ENCODE data around the gene CSRP1.
"Not testable (repeated sequence)": the region's sequence is repeated elsewhere in the genome, so short reads cannot be mapped to it uniquely, and the experiment has no call there.

The CSRP1 gene

DNA sequence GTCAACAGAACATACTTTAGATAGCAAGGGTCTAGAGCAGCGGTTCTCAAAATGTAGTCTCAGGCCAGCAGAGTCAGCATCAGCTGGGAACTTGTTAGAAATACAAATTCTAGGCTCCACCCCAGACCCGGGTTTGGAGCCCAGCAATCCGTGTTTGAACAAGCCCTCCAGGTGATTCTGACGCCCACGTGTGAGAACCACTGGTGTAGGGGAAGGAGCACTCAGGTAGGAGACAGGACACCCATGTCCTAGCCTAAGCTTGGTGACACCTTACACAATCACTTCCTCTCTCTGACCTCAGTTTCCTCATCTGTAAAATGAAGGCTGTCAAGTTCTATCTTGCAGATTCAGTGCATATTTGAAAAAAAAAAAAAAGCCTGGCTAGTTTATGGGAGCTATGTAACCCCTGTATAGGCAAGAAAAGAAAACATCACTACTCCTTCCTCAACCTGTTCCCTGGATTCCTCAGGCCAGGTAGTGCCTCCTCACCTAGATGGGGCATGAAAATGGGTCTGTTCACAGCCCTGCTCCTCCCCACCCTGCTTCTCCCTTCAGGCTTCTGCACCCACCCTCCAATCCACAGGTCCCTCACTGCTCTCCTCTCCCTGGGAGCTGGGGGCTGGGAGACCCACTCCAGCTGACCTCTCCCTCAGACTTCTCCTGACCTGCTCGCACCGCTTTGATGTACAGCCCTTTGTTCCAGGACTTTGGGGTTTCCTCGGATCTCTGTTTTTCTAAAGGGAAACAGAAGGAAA, 30.8 kb downstream of the CSRP1 start:
- no peak for DNase-seq

DNA sequence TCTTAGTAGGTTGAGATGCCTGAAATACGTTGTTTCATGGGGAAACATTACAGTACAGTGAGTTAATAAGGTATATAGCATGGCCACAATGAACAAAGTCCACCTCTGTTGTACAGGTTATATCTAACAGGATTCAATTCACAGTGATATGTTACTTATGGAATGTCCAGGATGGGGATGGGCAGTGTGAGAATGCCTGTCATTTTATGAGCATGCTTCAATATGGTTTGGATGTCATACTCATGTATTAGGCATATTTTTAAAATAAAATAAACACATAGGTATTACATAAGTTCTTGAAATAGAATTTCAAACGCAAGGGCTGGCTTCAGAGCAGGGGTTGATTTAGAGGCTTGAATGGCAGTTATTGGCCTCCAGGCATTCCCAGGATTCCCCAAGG, 31.8 kb downstream of the CSRP1 start:
- no peak for DNase-seq

DNA sequence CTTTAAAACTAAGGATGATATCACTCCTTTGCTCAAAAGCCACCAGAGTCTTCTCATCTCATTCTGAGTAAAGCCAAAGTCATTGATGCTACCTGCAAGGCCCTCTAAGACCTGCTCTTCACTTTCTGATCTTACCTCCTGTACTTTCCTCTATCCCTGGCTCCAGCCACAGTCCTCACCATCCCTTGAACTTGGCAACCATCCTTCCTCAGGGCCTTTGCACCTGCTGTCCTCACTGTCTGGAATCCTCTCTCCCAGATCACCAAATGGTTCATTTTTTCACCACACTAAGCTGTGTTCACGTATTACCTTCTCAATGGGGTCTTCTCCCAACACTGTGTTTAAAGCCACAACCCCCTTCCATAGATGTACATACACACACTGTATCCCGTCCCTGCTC, 33.6 kb downstream of the CSRP1 start:
- DNase-seq = no peak

DNA sequence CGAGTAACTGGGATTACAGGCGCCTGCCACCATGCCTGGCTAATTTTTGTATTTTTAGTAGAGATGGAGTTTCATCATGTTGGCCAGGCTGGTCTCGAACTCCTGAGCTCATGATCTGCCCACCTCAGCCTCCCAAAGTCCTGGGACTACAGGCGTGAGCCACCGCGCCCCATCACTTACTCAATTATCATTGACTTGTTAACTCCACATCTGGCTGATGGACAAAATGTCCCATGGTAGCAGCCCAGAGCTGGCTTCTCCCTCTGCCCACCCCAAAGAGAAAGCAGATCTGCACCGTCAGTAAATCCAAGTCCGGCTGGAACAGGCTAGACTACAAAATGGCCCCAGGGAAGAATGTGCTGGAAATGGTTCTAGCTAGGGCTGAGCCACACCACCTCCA, 34.6 kb downstream of the CSRP1 start:
- DNase-seq = not testable (repeated sequence)

DNA sequence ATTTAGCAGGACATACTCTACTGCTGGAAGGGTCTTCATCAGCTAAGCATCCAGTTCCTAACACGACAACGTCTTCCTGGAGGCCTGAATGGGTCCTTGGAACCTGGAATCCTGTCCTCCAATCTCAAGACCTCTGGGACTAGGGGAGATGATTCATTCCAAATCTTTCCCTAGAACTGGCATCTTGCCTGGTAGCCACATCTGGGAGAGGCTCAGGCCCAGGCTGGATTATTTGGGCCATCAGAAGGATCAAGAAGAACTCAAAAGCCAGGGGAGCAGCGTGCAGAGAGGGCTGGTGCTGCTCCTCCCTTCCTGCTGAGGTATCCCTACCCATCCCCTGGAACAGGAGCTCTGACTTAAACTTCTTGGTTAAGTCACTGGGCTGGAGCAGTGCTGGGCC, 35.2 kb downstream of the CSRP1 start:
- DNase-seq = no peak

DNA sequence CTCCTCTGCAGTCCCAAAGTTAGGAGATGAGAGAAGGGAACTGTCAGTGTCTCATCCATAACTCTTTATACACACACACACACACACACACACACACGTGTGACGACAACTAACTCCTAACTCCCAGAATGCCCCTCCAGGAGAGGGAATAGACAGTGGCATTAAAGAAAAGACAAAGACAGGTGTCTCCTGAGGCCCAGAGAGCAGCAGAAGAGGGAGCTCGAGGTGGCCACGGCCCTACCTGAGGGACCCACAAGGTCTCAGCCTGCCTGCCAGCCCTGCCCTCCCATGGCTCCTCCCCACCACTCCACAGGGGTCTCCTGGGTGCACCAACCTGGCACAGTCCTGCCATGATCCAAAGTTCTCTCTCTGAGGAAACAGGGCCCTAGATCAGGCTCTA, 36.3 kb downstream of the CSRP1 start:
- no peak for DNase-seq

DNA sequence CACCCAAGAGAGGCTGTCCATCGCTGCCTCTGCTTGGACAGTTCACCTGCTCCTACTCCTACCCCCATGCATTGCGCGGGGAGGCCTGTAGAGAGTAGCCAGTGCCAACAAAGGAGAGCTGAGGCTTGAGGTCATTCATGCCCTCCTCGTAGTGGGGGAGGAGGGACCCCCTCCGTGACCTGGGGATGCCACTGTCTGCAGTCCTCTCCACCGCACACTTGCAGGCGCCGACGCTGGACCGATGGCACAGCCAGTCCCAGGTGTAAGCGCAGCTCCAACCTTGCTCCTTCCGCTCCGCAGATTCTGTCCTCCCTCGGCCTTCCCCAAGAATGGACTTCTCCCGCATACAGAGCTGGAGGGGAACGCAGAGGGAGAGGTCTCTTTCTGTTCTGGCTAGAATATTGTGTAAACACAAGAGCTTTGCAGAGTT, 37.3 kb downstream of the CSRP1 start:
- DNase-seq = no peak

DNA sequence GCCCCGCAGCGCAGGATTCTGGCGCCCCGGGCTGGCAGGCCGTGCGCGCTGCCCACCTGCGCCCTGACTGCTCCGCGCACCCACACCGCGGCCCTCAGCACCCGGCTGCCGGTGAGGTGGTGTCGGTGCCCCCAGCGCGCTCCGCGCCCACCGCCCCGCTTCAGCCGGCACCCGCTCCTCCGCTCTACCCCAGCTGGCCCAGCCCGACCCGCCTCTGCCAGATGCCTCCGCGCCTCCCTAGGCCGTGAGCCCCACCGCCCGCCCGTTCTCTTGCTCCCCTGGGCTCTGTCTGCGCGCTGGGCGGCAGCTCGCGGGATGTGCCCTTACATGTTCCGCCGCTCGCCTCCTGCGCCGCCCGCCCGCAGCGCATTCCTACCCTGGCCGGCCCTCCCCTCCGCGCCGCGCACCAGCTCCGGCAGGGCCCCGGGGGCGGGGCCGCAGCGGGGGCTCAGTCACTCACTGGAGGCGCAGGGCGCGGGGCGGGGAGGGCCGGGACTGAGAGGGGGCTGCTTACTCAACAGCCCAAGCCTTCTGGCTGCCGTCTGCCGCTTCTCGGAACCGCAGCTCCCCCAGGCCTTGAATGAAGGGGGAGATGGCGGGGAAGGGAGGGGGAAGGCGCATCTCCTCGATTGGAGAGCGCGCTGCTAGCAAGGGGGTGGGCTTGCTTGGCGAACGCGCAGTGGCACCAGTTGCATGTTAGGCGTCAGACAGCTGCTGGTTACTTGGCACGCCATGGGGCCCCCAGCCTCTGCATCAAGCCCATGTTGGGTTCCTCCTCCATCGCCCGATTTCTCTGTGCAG, 37.9 kb downstream of the CSRP1 start, which contains the start of gene PHLDA3:
Gene PHLDA3, minus strand, starts transcription at position 345 of the 801 bp plus-strand sequence. CDS start 402 bp downstream, outside the sequence.
- DNase-seq = no peak

DNA sequence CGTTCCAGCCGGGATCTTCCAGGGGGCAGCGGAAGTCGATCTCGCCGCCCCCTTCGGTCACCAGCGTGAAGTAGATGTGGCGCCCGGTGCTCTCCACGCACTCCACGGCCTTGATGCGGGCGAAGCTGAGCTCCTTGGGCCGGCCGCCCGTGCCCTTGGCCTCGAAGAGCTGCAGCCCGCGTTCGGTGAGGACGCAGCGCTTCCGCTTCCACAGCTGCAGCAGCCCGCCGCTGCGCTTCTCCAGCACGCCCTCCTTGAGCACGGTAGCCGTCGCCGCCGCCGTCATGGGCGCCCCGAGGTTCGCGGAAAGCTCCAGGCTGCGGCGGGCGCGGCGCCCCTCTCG, 38.5 kb downstream of the CSRP1 start:
- no peak for DNase-seq

DNA sequence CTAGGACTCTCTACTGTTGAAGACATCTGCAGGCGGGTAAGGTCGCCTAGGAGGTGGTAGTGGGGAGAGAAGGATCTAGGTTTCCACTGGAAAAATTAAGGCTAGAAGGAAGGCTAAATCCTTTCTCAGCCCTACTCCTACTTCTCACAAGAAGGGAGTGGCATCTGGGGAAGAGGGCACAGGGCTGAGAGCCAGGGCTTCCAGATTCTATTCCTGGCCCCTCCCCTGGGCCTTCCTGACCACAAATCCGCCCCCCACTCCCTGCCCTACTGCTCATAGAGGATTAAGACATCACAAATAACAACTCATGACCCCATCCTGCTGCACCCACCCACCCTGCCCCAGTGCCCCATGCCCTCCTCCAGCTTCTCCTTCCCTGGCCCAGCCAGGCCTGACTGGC, 40.4 kb downstream of the CSRP1 start:
- DNase-seq = no peak

DNA sequence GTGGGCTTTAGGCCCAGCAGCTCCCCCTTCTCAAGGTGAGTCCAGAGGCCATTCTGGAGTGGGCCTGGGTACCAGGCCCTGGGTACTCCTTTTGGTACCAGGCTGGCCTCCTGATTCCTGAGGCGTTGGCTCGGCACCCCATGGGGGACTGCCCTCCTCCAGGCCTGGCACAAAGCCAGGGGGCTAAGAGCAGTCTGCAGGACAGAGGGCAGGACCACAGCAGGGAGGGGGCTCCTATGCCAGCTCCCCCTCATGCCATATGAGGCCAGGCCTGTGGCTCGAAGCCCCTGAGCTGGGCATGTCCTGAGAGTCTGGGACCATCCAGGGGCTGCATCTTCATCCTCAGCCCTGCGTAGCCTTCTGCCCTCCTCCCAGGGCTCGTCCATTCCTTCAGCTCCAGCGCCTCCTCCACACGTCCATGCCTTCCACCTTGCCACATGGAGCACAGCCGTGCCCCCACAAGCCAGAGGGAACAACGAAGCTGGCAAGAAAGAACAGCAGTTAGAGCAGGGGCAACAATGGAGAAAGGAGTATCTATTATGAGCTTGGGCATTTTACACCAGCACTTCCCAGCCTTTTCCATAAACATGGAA, 41.1 kb downstream of the CSRP1 start:
- no peak for DNase-seq

DNA sequence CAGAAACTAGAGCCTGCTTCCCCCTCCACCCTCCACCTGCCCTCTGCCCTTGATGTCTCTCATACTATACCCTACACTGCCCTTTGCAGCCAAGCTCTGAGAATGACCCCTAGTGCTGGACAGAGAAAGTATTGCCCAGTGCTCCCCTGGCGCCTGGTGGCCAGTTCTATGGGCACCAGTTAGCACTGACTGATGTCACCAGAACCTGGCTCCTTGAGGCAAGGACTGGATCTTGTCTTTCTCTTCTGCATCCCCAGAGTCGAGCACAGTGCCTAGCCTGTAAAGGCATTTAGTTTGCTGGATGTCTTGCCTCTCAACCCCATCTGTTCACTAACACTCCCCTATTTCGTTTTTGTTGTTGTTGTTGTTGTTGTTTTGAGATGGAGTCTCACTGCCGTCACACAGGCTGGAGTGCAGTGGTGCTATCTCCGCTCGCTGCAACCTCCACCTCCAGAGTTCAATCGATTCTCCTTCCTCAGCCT, 43.8 kb downstream of the CSRP1 start:
- DNase-seq = no peak

DNA sequence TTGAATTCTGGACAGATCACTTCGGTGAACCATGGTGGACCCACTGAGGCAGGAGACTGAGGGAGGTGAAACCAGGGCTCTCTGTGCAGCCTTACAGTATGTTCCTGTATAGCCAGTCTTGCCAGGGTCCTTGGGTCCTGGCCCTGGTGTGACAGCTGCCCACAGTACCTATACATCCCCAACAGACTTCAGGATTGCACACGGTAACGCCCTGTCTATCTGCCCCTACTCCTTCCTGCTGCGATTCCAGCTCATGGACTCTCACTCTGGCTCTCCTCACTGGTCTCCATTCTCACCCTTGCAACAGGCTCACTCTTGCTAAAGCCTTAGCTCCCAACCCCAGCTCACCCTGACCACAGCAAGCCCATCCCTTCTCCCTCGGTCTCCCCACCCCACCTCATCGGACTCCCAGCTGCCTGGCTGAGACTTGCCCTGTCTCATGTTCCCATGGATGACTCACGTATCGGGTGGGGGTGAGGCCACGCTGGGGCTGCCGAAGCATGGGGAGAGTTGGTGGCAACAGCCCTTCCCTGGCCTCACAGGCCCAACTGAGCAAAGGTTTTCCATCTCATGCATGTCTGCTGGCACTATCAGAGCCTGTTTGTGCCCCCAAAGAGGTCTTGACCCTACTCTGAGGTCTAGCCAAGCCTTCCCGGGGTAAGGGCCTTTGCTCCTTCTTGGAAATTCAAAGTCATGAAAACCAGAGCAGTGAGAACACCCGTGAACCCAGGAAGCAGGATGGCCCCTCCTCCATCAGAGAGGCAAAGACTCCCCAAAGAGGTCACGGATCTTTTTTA, 45.1 kb downstream of the CSRP1 start:
- no peak for DNase-seq

DNA sequence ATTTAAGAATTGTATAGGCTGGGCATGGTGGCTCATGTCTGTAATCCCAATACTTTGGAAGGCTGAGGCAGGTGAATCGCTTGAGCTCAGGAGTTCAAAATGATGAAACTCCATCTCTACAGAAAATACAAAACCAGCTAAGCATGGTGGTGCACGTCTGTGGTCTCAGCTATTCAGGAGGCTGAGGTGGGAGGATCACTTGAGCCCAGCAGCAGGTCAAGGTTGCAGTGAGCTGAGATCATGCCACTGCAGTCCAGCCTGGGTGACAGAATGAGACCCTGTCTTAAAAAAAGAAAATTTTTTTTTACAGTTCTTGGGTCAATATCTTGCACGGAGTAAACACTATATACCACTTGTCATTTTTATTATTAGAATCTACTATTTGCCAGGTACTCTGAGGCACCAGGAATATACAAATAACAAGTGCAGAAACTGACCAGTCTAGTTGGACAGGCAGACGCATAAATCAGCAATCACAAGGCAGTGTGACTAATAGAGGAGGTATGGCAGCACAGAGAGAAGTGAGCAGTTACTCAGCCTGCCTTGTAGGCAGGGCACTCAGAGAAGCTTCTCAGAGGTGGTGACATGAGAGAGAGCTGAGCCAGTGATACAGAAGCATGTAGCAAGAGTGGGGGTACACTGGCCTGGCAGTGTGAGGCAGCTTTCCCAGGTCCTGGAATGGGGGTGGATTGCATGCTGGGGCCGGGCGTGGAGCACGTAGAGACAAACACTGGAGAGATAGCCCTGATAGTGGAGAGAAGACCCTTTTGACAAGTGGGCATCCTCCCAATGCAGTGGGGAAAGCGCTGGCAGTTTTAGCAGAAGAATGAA, 45.9 kb downstream of the CSRP1 start:
- DNase-seq = no peak

DNA sequence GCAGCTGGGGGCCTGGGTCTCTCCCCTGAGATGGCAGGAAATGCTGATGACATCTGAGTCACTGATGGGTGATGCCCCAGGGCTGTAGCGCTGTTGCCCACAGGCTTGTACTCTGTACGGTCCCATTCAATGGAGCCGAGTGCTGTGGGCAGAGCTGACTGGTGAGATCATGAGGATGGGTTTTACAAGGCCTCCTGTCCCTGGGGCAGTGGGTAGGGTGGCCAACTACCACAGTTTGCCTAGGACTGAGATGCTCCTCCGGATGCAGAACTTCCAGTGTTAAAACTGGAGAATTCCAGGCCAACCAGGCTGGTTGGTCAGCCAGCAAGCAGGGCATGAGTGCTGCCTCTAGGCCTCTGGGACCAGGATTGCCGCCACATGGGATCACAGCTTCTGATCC, 47.1 kb downstream of the CSRP1 start:
- DNase-seq = no peak

DNA sequence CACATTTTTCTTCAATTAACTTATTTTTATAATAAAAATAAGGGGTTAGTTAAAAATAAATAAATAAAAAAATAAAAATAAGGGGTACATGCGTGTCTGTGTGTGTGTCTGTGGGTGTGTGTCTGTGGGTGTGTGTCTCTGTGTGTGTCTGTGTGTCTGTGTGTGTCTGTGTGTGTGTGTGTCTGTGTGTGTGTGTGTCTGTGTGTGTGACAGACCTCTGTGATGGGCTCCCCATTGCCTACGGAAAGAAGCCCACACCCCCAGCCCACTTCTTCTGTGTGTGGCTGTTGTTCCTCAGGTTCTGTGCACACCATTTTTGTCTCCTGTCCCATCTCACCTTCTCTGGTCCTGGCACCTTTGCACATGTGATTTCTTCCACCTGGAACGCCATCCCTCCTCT, 47.9 kb downstream of the CSRP1 start:
- DNase-seq = no peak

DNA sequence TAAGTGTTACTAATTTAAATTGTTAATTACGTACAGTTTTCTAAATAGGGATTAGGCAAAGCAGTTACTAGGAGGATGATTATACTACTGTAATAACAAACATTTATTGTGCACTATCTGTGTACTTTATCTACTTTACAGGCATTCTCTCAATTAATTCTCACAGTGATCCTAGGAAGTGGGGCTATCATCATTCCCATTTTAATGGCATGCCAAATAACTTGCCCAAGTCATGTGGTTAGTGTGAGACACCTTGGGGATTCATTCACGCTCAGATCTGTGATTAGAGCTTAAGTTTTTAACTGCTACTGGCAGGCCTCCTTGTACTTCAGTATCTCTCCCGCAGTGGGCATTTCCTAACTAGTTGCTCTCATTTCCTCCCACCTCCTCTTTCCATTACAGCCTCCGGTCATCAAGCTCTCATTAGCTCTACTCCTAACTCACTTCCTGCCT, 49.4 kb downstream of the CSRP1 start:
- no peak for DNase-seq

DNA sequence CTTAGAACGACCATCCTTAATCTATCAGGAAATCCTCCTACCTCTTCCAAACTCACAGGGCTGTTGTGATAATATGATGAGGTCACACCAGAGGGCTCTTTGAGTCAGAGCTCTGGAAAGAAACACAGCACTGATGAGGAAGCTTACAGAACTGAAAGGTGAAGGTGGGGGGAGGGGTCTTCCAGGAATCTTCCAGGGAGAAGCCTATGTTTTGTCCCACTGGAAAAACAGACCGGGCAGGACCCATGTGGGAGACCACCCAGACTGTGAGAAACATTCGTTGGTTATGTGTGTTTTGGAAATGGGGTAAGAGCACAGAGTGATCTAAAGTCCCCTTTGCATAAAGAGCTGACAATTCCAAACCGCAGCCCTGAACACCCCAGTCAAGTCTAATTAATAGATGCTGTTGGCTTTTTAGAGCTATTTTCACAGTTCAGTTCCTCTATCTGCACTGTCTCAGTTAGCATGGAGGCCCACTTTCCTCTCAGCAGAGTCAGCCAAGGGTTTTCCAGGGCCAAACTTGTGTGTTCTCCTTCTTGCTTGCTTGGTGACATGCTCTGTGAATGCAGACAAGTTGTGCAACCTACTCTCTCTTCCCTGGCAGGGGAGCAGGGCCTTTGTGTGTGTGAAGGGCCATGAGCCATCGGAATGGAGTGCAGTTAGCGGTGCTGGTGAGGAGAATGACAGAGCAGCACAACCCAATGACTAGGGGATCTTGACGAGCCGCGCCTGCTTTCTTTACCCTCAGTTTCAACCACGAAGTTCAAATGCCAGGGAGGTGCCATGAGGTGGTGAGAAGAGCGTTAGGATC, 50.2 kb downstream of the CSRP1 start:
- no peak for DNase-seq

DNA sequence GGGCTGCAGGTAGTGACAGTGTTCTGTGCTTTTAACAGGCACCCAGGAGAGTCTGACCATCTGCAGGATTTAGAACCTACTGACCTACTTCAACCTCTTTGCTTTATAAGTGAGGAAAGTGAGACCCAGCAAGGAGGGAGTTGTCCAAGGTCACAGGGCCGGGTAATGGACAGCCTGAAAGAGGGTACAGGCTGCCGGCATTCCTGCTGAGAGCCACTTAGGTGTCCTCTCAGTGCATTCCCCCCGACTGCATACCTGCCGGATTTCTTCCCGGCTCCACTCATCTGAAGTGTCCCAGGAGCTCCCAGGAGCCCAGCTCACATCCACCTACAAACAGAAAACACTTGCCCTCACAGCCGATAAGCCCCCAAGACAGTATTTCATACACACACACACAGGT, 51.8 kb downstream of the CSRP1 start:
- no peak for DNase-seq

DNA sequence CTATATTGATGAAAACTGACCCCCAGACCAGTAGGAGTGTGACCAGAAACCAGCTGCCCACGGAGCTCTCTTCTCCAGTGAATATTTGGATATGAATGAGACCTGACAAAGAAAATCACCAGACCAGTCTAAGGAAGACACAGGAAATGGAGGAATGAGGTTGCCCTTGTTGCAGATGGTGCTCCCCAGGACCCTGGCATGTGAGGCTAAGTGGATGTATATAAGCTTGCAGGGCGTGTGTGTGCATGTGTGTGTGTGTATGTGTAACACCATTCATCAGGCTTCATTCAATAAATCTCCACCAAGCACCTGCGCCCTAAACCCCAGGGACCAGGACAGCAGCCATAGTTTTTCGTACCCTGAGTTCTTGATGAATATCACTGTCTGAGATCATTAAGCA, 52.3 kb downstream of the CSRP1 start:
- DNase-seq = no peak

DNA sequence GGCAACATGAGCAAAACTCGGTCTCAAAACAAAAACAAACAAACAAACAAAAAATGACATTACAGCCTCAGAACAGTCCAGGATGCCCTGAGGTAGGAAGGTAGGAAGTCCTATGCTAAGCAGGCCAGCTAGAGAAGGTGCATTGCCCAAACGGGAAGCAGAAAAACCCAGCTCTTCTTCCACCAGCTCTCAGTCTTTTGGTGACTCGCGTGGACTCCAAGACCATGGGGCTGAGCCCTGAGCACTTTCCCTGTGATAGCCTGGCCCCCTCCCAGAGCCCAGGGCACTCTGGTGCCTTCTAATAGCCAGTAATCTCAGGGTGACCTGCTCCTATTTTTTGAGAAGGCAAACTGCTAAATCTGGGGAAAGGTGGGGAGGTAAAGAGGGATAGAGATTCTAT, 54.1 kb downstream of the CSRP1 start:
- DNase-seq = no peak
